NCI-H2171 (cell line): ENCODE measurements around the gene KDM1B.
"Not testable (repeated sequence)": the region's sequence is repeated elsewhere in the genome, so short reads cannot be mapped to it uniquely, and the experiment has no call there.

Source experiments
- DNase-seq: peaks from one replicate; lab custom pipeline; 2025; lab: John Stamatoyannopoulos, UW

KDM1B gene

DNA sequence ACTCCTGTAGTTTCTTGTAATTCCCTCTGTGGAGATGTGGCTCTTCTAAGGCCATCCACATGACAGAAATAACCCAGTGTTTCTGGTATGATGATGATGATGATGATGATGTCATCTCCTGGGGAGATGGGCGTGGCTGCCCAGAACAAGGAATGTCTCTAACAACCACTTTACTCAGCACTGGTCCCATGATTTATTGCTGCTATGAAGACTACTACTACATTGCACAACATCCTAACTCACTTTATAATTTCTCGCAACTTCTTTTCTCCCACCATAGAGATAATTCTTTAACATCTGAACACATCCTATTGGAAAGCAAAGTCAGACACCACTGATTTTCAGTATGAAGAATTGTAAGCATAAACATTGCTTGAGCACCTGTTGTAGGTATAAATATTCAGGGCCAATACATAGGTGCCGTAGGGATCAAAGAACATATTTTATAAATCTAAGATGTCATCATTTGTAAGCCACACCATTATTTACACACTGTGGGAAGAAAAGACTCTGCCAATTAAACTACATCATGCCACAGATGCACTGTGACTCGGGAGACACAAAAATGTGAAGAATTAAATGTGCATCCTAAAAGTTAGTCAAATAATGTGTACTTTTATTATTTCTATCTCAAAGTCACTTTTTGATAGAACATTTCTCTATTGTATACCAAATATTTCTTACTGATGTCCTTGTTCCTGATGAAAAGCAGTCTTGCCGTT, 6.8 kb upstream of the KDM1B start:
- no peak for DNase-seq

- not testable (repeated sequence) for DNase-seq
These were observed 3.8 kb upstream of the KDM1B start for GRCh38 chr6:18151391-18151790.

DNA sequence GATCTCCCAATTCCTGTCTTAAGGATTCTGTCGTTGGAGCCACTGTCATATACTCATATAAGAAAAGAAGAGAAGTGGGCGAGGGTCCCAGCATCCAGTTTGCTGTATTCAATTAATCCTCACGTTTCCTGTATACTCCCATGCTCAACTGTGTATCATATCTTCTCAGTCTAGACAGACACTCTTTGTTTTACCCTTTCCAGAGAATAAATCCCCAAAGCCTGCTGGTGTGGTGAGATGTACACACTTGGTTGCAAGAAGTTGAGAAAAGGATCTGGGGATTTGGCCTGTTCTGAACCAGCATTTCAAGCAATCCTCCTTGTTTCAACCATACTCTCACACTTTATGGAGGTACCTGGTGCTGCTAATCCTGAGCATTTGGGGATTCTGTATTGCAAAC, 3.4 kb upstream of the KDM1B start:
- no peak for DNase-seq

DNA sequence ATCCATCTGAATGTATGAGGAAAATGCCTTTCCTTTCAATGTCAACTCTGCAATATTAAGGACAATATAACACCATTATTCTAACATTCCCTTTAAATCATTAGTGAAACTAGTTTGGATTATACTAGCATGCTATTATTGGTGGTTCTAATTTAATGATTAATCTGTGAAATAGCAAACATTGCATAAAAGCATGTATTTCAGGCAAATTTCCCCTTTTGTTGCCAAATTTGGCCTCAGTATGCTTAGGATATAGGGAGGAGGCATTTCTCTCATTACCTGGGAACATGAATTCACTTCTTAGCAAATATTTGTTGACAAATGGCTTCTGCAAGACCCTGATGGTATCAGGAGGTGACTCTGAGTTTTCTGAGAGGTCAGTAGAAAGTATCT, 1.9 kb upstream of the KDM1B start:
- DNase-seq: no peak

- no peak for DNase-seq
These were observed 594 bp upstream of the KDM1B start, which contains the start of gene TPMT for GRCh38 chr6:18154507-18155149. Gene TPMT, minus strand, starts transcription at chr6:18155077. Its CDS starts 5,950 bp downstream, at chr6:18149127.

DNA sequence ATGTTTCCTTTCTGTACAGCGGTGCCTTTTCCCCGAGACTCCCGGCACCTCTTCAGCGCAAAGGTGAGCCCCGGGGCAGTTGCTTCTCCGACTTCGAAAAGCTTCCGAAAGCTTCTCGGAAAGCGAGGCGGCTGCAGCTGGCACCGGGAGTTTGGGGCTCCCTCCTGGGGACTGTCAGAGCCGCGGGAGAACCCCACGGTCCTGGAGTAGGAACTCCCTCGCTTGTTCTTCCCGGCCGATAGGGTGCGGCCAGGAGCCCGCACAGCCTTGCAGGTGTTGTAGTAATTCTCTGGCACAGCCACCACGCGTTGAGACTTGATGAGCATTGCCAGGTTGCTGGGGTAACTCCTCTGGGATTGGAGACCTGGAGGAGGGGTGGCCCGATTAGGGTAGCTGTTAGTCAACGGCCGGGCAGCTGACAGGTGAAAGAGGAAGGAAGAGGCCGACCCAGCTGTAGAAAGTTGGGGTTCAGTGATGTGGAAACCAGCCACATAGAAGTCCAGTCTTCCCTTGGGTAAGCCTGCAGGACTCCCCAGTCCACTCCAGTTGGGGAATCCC, 721 bp downstream of the KDM1B start:
- peak; percentile 84 for DNase-seq

DNA sequence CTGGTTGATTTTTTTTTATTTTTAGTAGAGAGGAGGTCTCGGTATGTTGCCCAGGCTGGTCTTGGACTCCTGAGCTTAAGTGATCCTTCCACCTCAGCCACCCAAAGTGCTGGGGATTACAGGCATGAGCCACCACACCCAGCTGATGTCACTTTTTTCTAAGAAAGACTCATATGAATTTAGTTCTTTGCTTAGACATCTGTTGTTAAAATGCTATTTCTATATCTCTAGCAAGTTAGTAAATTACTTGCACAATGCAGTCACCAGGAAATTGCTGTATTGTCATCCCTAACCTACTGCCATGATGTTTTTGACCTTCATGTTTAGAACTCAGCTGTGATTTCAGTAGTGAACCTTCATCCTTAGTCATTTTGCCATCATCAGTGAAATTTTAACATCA, 5.7 kb downstream of the KDM1B start:
- DNase-seq: no peak

- no peak for DNase-seq
These were observed 6.2 kb downstream of the KDM1B start for GRCh38 chr6:18161431-18161830.

GRCh38 chr6:18162401-18162800, 7.2 kb downstream of the KDM1B start:
- no peak for DNase-seq

GRCh38 chr6:18165751-18166150, 10.5 kb downstream of the KDM1B start:
- DNase-seq: no peak

DNA sequence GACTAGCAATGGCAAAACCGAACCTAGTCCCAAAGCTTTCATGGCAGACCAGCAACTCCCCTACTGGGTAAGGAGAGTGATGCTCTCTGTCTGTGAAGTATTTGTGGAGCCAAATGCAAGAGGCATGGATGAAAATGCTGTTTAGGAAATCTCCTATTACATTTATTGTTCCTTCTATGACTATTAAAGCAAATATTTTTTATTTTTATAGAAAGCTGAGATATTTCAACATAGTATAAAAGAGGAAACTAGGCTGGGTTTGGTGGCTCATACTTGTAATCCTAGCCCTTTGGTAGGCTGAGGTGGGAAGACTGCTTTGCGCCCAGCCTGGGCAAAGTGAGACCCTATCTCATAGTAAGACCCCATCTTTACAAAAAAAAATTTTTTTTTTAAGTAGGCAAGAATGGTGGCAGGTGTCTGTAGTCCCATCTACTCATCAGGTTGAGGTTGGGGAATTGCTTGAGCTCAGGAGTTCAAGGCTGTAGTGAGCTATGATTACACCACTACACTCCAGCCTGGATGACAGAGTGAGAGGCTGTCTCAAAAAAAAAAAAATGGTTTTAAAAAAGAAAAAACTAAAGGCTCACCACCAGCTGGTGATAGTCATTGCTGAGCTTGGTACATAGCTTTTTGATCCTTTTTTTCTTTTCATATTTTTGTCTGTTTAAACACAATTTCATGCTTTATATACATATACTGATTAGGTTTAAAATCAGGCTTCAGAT, 11.3 kb downstream of the KDM1B start:
- no peak for DNase-seq

- no peak for DNase-seq
These were observed 13.0 kb downstream of the KDM1B start for GRCh38 chr6:18168264-18168663.

GRCh38 chr6:18171871-18172270, 16.6 kb downstream of the KDM1B start:
- DNase-seq: no peak

DNA sequence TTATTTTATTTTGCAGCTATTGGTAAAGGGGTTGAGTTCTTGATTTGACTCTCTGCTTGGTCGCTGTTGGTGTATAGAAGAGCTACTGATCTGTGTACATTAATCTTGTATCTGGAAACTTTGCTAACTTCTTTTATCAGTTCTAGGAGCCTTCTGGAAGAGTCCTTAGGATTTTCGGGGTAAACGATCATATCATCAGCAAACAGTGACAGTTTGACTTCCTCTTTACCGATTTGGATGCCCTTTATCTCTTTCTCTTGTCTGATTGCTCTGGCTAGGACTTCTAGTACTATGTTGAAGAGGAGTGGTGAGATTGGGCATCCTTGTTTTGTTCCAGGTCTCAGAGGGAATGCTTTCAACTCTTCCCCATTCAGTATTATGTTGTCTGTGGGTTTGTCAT, 21.0 kb downstream of the KDM1B start:
- DNase-seq: not testable (repeated sequence)

GRCh38 chr6:18177286-18177965, 22.2 kb downstream of the KDM1B start:
- DNase-seq: no peak

- no peak for DNase-seq
These were observed 23.9 kb downstream of the KDM1B start for GRCh38 chr6:18178960-18179615.

DNA sequence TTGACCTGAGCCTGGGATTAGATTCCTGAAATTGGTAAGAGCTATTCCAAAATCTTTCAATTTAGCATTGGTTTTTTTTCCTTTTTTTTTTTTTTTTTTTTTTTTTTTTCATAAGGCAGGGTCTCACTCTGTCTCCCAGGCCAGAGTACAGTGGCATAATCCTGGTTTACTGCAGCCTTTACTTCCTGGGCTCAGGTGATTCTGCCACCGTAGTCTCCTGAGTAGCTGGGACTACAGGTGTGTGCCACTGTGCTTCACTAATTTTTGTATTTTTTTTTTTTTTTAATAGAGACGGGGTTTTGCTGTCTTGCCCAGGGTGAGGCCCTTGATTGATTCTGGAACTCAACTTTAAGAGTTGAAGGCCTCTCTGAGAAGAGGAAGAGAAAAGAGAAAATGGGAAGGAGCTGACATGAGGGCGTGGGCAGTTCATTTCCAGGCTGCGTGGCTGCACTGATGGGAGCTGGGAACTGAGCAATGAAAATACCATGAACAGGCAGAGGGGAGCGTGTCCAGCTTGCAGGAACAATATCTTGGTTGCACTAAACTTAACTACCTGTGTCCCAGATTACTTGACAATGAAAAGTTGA, 24.6 kb downstream of the KDM1B start:
- DNase-seq: no peak

DNA sequence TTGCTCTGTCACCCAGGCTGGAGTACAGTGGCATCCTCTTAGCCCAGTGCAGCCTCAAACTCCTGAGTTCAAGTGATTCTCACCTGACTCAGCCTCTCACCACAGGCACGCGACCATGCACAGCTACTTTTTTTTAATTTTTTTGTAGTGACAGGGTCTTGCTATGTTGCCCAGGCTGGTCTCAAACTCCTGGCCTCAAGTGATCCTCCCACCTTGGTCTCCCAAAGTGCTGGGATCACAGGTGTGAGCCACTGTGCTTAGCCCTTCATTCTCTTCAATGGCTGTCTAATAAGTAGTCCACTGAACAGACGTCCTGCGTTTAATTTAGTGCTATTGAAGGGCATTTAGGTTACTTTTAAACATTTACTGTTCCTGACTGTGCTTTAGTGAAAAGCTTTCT, 27.3 kb downstream of the KDM1B start:
- DNase-seq: no peak

GRCh38 chr6:18183766-18184165, 28.5 kb downstream of the KDM1B start:
- no peak for DNase-seq

- no peak for DNase-seq
These were observed 30.4 kb downstream of the KDM1B start for GRCh38 chr6:18185624-18186023.

DNA sequence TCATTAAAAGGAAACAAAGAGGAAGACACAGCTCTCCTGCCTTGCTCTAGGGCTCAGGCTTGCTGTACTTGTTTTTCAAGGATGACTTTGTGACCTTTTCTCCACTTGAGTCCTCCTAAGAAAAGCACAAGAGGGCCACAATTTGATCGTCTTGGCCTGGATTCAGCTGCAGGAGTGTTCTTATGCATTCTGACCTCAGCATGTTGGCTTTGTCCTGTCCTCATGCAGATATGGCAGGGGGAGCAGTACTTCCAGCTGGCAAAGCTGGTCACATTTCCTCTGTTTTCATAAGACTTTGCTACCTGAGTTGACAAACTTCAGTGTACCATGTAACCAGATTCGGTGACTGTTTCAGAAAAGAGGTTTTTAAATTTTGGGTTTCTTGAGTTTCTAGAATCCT, 30.8 kb downstream of the KDM1B start:
- no peak for DNase-seq
